Stimulated activated CD4-positive, alpha-beta T cell treated with anti-CD3 and anti-CD28 coated beads, Interleukin-1b, Interleukin-23, amount 100 ng/mL, for 48 hours (primary cell): ENCODE results near the gene RAPGEF6.
A peak's percentile ranks its signal among the peaks of the same experiment; 100 is the strongest.
"Not testable (repeated sequence)": the region's sequence is repeated elsewhere in the genome, so short reads cannot be mapped to it uniquely, and the experiment has no call there.

Source experiments
- DNase-seq: peaks from one replicate; pipeline ENCODE4 v3.0.0-alpha.2; 2020

RAPGEF6 gene, protein sequence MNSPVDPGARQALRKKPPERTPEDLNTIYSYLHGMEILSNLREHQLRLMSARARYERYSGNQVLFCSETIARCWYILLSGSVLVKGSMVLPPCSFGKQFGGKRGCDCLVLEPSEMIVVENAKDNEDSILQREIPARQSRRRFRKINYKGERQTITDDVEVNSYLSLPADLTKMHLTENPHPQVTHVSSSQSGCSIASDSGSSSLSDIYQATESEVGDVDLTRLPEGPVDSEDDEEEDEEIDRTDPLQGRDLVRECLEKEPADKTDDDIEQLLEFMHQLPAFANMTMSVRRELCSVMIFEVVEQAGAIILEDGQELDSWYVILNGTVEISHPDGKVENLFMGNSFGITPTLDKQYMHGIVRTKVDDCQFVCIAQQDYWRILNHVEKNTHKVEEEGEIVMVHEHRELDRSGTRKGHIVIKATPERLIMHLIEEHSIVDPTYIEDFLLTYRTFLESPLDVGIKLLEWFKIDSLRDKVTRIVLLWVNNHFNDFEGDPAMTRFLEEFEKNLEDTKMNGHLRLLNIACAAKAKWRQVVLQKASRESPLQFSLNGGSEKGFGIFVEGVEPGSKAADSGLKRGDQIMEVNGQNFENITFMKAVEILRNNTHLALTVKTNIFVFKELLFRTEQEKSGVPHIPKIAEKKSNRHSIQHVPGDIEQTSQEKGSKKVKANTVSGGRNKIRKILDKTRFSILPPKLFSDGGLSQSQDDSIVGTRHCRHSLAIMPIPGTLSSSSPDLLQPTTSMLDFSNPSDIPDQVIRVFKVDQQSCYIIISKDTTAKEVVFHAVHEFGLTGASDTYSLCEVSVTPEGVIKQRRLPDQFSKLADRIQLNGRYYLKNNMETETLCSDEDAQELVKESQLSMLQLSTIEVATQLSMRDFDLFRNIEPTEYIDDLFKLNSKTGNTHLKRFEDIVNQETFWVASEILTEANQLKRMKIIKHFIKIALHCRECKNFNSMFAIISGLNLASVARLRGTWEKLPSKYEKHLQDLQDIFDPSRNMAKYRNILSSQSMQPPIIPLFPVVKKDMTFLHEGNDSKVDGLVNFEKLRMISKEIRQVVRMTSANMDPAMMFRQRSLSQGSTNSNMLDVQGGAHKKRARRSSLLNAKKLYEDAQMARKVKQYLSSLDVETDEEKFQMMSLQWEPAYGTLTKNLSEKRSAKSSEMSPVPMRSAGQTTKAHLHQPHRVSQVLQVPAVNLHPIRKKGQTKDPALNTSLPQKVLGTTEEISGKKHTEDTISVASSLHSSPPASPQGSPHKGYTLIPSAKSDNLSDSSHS (N-terminal part only)

DNA sequence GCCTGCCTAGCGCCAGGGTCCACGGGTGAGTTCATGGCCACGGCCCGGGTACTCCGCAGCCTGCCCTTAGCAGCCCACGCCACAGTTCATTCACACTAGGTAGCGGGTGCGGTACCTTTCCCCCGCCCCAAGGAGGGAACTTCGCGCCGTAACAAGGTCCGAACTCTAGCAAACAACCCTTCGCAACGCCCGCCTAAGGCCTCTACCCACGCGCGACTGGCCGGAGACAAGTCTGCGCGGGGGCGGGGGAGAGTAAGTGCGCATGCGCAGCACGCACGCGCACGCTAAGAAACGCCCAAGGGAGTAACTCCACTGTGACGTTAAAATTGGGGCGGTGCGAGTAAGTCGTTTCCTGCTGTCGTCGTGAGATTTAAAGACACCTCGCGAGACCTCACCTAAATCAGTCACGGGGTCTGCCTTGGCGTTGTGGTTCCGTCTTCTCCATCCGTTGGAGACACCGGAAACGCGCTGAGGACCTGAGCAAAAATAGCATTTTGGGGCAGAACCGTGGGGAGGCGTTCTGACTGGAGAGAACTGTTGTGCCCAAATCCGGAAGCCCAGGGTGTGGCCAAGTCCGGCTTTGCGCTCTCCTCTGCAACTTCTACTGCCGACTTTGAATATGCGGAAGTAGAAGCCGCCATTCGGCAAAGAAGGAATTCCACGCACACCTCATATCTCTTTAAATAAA is at the start of gene RAPGEF6:
Gene RAPGEF6, minus strand, starts transcription at position 234 of the 688 bp plus-strand sequence. Its CDS starts 199 bp downstream, at position 35.
- peak; percentile 98 for DNase-seq

DNA sequence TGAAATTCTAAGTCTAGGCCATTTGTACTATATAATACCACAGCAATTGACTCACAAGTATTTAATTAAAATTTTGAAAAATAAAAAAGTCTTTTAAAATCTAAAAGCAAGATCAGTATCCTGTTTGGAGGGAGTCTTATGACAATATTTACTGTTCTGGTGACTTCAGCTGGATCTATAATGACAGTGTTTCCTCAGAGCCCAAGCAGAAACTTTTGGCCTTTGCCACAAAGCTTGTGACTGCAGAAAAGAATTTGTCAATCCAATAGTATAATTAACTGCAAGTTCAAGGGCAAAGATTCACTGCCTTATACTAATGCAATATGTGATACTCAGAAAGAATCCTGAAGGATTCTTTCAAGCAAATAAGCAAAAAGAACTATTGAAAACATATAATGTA is 49.6 kb upstream of the RAPGEF6 start:
- DNase-seq = no peak

DNA sequence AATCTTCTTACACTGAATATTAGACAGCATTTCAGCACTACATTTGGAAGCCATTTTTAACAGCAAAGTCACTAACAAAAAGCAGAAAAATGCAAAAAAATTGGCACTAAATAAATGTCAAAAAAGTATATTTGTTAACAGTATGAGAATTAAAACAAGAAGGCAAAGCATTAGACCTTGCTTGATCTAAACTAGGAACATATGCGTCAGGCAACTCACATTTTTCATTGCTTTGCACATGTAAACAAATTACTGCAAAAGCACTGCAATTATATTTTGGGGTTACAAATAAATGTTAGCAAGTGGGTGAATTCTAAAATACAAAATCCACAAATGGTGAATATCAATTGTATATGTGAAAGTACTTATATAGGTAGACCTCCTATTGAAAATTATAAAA is 49.0 kb upstream of the RAPGEF6 start:
- no peak for DNase-seq

- DNase-seq = no peak
Measured at GRCh38 chr5:131682826-131683225, 47.8 kb upstream of the RAPGEF6 start.

- no peak for DNase-seq
Measured at GRCh38 chr5:131682175-131682574, 47.1 kb upstream of the RAPGEF6 start.

GRCh38 chr5:131679911-131680310 is 44.9 kb upstream of the RAPGEF6 start:
- DNase-seq = no peak

DNA sequence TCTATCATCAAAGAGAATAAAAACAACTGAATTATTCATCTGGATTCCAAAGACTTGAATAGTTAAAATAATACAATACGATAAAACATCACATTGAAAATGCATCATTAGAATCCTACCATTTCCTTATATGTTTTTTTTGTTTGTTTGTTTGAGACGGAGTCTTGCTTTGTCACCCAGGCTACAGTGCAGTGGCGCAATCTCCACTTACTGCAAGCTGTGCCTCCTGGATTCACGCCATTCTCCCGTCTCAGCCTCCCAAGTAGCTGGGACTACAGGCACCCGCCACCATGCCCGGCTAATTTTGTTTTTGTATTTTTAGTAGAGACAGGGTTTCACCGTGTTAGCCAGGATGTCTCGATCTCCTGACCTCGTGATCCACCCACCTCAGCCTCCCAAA is 43.2 kb upstream of the RAPGEF6 start:
- not testable (repeated sequence) for DNase-seq

DNA sequence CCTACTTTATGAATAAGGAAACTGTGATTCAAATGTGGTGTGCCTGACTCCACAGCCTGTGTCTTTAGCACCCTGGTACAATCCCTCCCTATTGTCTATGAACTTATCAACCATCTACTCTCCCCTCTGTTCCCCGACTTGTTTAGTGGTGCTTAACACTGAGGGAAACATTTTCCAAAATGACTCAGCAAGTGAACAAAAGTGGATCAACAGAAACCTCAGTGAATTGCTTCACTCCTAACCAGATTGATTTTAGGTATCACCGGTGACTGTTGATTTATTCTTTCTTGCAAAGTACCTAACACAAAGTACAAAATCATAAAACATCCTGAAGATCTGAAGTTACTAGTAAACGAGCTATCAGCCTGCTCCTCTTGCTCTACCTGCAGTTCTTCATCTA is 42.1 kb upstream of the RAPGEF6 start:
- DNase-seq = no peak

DNA sequence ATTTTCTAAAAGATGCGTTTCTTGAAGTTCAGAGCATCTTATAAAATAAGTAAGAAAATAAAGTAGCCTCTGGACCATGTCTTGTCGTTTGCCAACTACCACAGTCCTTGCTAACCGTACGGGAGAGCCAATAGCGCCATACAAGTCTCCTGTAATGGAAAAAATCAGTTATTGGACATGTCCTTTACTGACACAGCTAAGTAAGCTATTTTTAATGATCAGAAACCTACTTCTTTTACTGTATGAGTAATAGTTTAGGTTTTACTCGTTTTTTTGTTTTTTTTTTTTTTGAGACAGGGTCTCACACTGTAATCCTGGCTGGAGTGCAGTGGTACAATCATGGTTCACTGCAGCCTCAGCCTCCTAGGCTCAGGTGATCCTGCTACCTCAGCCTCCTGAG is 37.7 kb upstream of the RAPGEF6 start:
- DNase-seq = no peak

DNA sequence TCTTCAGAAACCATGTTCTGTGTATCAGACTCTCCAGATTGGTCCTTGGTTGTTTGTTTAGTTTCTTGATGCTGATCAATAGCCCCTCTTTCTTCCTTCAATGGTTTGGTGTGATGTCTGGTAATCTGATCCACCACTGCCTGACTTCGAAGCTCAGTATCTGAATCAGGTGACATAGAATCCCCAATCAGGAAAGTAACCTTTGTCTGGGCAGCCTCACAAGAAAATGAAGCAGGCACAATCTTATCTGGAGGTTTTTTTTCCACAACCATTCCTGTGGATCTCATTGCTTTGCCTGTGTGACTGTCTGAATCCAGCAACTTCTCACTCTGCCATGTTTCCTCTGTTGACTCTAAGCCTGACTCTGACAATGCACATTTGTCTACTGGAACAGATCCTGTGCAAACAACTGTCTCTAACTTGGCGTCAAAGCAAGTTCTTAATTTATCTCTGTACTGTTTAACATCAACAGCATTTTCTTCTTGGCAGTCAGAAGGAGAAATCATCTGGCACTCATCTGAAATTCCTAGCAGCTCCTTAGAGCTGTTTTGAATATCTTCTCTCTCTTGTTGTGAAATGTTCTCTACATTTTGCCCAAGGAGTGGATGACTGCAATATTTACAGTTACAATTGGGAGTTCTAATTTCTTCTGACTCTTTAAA is 37.1 kb upstream of the RAPGEF6 start:
- DNase-seq = no peak

- DNase-seq = no peak
Measured at GRCh38 chr5:131671409-131671808, 36.4 kb upstream of the RAPGEF6 start.

GRCh38 chr5:131664929-131665328 is 29.9 kb upstream of the RAPGEF6 start:
- DNase-seq = no peak

DNA sequence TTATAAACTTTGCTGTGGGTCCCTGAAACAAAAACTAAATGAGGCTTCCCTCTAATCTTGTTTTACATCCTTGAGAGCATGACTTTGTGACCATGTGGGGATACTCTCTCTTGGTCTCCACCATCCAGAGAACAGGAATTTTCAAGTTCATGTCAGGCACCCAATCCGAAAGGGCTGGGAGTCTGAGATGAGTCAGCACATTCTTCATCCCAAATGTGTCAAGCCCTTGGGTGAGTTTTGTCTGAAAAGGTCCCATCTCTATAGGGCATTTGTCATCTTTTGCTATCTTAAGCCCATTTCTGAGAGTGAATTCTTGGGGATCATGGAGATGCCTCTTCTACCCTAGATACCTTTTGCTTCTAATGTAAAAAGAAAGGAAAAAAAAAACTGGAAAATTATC is 26.9 kb upstream of the RAPGEF6 start:
- DNase-seq = no peak

DNA sequence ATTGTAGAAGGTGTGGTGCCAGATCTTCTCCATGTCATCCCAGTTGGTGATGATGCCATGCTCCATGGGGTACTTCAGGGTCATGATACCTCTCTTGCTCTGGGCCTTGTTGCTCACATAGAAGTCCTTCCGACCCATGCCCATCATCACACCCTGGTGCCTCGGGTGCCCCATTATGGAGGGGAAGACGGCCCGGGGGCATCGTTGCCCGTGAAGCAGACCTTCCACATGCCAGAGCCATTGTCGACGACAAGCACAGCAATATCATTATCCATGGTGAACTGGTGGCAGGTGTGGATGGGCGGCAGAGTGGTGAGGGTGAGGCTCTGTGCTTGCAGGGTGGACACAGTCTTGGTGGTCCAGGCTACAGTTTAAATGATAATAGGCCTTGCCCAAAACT is 24.8 kb upstream of the RAPGEF6 start:
- no peak for DNase-seq

- DNase-seq = no peak
Measured at GRCh38 chr5:131659290-131659689, 24.3 kb upstream of the RAPGEF6 start.

DNA sequence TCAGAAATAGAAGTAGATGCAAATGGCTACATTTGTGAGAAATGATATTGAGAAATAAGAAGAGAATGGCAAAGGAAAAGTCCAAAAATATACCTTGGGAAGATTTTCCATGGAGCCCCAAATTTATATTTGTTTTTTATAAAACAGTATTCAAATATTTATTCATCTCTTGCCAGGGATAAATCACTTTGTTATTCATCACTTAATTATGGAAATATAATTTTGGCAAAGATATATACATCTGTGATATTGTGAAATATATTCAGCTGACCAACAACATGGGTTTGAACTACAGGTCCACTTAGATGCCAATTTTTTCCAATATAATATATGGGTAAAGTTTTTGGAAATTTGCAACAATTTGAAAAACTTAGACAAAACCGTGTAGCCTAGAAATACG is 19.7 kb upstream of the RAPGEF6 start:
- no peak for DNase-seq

DNA sequence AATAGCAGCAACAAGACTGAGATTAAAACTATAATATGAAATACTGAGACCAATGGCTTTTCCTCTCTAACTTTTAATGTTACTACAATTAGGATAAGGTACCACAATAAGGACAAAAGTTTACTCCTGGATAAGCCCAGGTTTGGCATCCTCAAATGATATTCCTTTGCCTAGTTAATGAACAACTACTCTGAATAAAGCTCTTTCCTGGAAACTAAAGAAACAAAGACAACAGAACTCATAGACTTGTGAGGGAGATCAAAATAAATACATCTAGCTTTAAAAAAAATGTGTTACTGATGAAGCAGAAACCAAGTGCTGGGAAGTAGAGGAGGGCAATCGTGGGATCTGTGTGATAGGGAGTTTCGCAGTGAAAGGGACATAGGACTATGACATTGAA is 19.3 kb upstream of the RAPGEF6 start:
- no peak for DNase-seq

GRCh38 chr5:131649161-131649560 is 14.1 kb upstream of the RAPGEF6 start:
- no peak for DNase-seq

DNA sequence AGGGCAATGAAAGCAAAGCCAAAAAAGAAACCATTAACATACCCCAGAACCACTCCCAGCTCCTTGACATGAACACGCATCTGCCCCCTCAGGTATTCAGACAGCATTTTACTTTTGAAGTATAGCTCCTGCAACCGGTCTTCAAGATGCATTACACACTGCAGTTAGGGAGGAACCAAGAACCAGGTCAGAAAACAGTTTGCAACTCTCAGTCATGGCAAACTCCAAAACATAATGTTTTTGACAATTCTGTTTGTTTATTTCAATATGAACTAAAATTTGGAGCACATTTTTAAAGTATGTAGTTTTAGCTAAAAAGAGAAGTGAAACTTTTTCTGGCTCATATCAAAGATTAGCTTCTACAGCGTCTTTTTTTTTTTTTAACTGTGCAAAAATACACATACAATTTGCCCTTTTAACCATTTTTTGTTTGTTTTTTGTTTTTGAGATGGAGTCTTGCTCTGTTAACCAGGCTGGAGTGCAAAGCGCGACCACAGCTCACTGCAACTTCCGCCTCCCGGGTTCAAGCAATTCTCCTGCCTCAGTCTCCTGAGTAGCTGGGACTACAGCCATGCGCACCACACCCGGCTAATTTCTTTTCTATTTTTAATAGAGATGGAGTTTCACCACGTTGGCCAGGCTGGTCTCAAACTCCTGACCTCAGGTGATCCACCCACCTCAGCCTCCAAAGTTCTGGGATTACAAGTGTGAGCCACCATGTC is 12.2 kb upstream of the RAPGEF6 start:
- no peak for DNase-seq

DNA sequence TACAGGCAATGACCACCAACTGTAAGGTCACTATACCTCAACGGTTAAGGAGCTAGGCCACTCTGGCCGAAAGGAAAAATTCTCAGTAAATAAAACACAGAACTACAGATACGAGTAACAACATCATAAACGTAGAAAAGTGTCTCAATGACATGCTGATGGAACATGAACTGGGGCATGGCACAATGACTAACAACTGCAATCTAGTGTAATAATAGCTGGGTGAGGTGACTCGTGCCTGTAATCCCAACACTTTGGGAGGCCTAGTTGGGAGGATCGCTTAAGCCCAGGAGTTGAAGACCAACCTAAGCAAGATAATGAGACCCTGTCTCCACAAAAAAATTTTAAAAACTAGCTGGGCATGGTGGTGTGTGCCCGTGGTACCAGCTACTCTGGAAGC is 9.8 kb upstream of the RAPGEF6 start:
- DNase-seq = no peak

GRCh38 chr5:131644370-131644769 is 9.3 kb upstream of the RAPGEF6 start:
- DNase-seq = no peak
